Measurements from ENCODE around the gene FOLR2. TPM values are rescaled to one million over a fixed set of nuclear protein-coding genes. Genes with fewer than 3 reads are reported as not detected.
"Not testable (repeated sequence)": the region's sequence is repeated elsewhere in the genome, so short reads cannot be mapped to it uniquely, and the experiment has no call there.

The FOLR2 gene
- 28.1 TPM for total RNA-seq
- long read RNA-seq, transcript FOLR2-201 (5 exons, 1,138 nt) = major isoform, 14 of 23 reads
- long read RNA-seq, partial matches to known transcripts = 2 of 23 reads
- long read RNA-seq, other reads (novel, unspliced or antisense) = 4 of 23 reads

- TF ChIP-seq CTCF (IDR thresholded peaks at IDR 0.05) = no peak
- DNase-seq (no peak), ATAC-seq (no peak)
- Histone ChIP-seq H3K9me3 (no peaks in the 10 kb centered on the region), H3K27ac (no peak within 1 kb of the TSS), H3K27me3 (ENCODE audit: low read depth) (no peaks in the 10 kb centered on the region), H3K4me3 (peak within 1 kb of the TSS; percentile 1), H3K36me3 (no peaks in the 10 kb centered on the region), H3K4me1 (peaks cover 1% of the 10 kb centered on the region)
- intact Hi-C loops (cut with DNase I) = no loop called here
Observed at GRCh38 chr11:72216638-72217037, at the start of gene FOLR2. FOLR2 (plus strand) TSS chr11:72216794; CDS start chr11:72218585, 1,791 bp downstream.

GRCh38 chr11:72169046-72169555, 47.5 kb upstream of the FOLR2 start:
- H3K4me1 ChIP-seq; H3K4me3 ChIP-seq; DNase-seq; H3K9me3 ChIP-seq; H3K36me3 ChIP-seq; intact Hi-C loops (cut with DNase I); H3K27me3 ChIP-seq (ENCODE audit: low read depth): not testable (repeated sequence)
- ATAC-seq = peak in 1 of 2 donors; percentile 66
- peak overlapping the region; percentile 46 for H3K27ac ChIP-seq

GRCh38 chr11:72169754-72170153, 46.8 kb upstream of the FOLR2 start:
- H3K27me3 ChIP-seq (ENCODE audit: low read depth); H3K9me3 ChIP-seq; ATAC-seq; H3K4me3 ChIP-seq; DNase-seq; H3K36me3 ChIP-seq; H3K27ac ChIP-seq; intact Hi-C loops (cut with DNase I); H3K4me1 ChIP-seq: not testable (repeated sequence)

GRCh38 chr11:72172043-72172442, 44.6 kb upstream of the FOLR2 start:
- H3K4me1 ChIP-seq; DNase-seq; H3K9me3 ChIP-seq; H3K36me3 ChIP-seq; H3K4me3 ChIP-seq; H3K27me3 ChIP-seq (ENCODE audit: low read depth); H3K27ac ChIP-seq; intact Hi-C loops (cut with DNase I): not testable (repeated sequence)
- peak; percentile 59 to 65 for ATAC-seq

GRCh38 chr11:72173291-72173690, 43.3 kb upstream of the FOLR2 start:
- ATAC-seq (no peak), DNase-seq (no peak)
- no peaks in the 10 kb centered on the region for H3K4me1 ChIP-seq
- no peaks in the 10 kb centered on the region for H3K36me3 ChIP-seq
- no peak for TF ChIP-seq CTCF (IDR thresholded peaks at IDR 0.05)
- no peaks in the 10 kb centered on the region for H3K9me3 ChIP-seq
- no peak overlapping the region for H3K4me3 ChIP-seq
- H3K27me3 ChIP-seq (ENCODE audit: low read depth) = peaks cover 4% of the 10 kb centered on the region
- intact Hi-C loops (cut with DNase I) = no loop called here
- H3K27ac ChIP-seq = no peak overlapping the region

GRCh38 chr11:72174302-72175070, 42.1 kb upstream of the FOLR2 start:
- intact Hi-C loops (cut with DNase I) = no loop called here
- TF ChIP-seq CTCF (IDR thresholded peaks at IDR 0.05) = no peak
- no peaks in the 10 kb centered on the region for H3K9me3 ChIP-seq
- no peak overlapping the region for H3K27ac ChIP-seq
- ATAC-seq (peak in 1 of 2 donors; percentile 26), DNase-seq (no peak)
- no peak overlapping the region for H3K4me3 ChIP-seq
- H3K36me3 ChIP-seq = no peaks in the 10 kb centered on the region
- H3K4me1 ChIP-seq = no peaks in the 10 kb centered on the region
- H3K27me3 ChIP-seq (ENCODE audit: low read depth) = peaks cover 4% of the 10 kb centered on the region

GRCh38 chr11:72177656-72178055, 38.9 kb upstream of the FOLR2 start:
- Histone ChIP-seq H3K27me3 (ENCODE audit: low read depth) (peaks cover 4% of the 10 kb centered on the region), H3K36me3 (no peaks in the 10 kb centered on the region), H3K27ac (no peak overlapping the region), H3K4me3 (no peak overlapping the region), H3K4me1 (no peaks in the 10 kb centered on the region), H3K9me3 (no peaks in the 10 kb centered on the region)
- intact Hi-C loops (cut with DNase I) = no loop called here
- DNase-seq (no peak), ATAC-seq (peak in 1 of 2 donors; percentile 10)
- TF ChIP-seq CTCF (IDR thresholded peaks at IDR 0.05) = no peak
